Amniotic stem cell (primary cell): ENCODE results near the gene TRAF3.

Experiments
- DNase-seq: peaks from one replicate; lab custom pipeline; 2025; lab: John Stamatoyannopoulos, UW

TRAF3 gene

GRCh38 chr14:102908766-102909455, 131.7 kb downstream of the TRAF3 start:
- DNase-seq: no peak

- no peak for DNase-seq
Observed at GRCh38 chr14:102909462-102909861, 132.2 kb downstream of the TRAF3 start.

GRCh38 chr14:102909911-102910310, 132.7 kb downstream of the TRAF3 start:
- DNase-seq: no peak

GRCh38 chr14:102910442-102910841, 133.2 kb downstream of the TRAF3 start:
- no peak for DNase-seq

GRCh38 chr14:102911541-102911951, 134.3 kb downstream of the TRAF3 start:
- DNase-seq: no peak

- DNase-seq: no peak
Observed at GRCh38 chr14:102911991-102912761, 134.9 kb downstream of the TRAF3 start.

- no peak for DNase-seq
Observed at GRCh38 chr14:102913341-102914211, 136.3 kb downstream of the TRAF3 start.

GRCh38 chr14:102914474-102915291, 137.4 kb downstream of the TRAF3 start:
- DNase-seq: no peak

GRCh38 chr14:102915292-102916110, 138.3 kb downstream of the TRAF3 start:
- no peak for DNase-seq

- DNase-seq: no peak
Observed at GRCh38 chr14:102916347-102917055, 139.3 kb downstream of the TRAF3 start.

- no peak for DNase-seq
Observed at GRCh38 chr14:102917056-102917385, 139.8 kb downstream of the TRAF3 start.

- no peak for DNase-seq
Observed at GRCh38 chr14:102917469-102918211, 140.4 kb downstream of the TRAF3 start.

- no peak for DNase-seq
Observed at GRCh38 chr14:102918438-102918837, 141.2 kb downstream of the TRAF3 start.

- no peak for DNase-seq
Observed at GRCh38 chr14:102920273-102920997, 143.2 kb downstream of the TRAF3 start.

- DNase-seq: no peak
Observed at GRCh38 chr14:102920998-102921304, 143.7 kb downstream of the TRAF3 start.

- DNase-seq: no peak
Observed at GRCh38 chr14:102922490-102923200, 145.4 kb downstream of the TRAF3 start, which contains the start of gene AMN. AMN (plus strand) TSS chr14:102922663; CDS start chr14:102922689, 26 bp downstream.

GRCh38 chr14:102923201-102923924, 146.1 kb downstream of the TRAF3 start:
- DNase-seq: no peak
